Measurements from ENCODE around the gene REPIN1. TPM values are rescaled to one million over a fixed set of nuclear protein-coding genes. Genes with fewer than 3 reads are reported as not detected.

REPIN1 gene
- total RNA-seq, 1 donor from 2014 or later: 144 TPM

DNA sequence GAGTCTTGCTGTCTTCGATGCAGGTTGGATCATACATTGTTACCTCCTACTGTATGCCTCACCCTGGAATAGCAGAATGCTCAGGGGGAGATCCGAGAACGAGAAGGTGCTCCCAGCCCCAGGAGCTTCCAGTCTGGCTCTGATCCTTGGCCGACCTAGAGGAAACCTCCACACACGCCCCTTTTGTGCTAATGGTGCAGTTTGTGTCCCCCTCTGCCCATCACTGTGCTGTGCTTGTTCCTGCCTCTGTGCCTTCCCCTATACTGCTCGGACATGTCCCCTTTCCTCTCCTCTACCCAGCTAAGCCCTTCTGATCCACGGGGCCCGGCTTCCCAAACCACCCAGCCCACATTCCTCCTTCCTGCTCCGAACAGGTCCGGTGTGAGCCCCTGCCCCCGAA lies 43.0 kb downstream of the REPIN1 start:
- no peak for DNase-seq (ENCODE audit: low read depth)
- Histone ChIP-seq H3K27me3 (ENCODE audit: control insufficient read depth, insufficient read depth, low read length) (no peaks in the 10 kb centered on the region), H3K36me3 (ENCODE audit: control insufficient read depth, insufficient read depth, low read length) (no peaks in the 10 kb centered on the region), H3K4me3 (ENCODE audit: low read depth, low read length) (no peak overlapping the region)
- TF ChIP-seq, protein P1, sequence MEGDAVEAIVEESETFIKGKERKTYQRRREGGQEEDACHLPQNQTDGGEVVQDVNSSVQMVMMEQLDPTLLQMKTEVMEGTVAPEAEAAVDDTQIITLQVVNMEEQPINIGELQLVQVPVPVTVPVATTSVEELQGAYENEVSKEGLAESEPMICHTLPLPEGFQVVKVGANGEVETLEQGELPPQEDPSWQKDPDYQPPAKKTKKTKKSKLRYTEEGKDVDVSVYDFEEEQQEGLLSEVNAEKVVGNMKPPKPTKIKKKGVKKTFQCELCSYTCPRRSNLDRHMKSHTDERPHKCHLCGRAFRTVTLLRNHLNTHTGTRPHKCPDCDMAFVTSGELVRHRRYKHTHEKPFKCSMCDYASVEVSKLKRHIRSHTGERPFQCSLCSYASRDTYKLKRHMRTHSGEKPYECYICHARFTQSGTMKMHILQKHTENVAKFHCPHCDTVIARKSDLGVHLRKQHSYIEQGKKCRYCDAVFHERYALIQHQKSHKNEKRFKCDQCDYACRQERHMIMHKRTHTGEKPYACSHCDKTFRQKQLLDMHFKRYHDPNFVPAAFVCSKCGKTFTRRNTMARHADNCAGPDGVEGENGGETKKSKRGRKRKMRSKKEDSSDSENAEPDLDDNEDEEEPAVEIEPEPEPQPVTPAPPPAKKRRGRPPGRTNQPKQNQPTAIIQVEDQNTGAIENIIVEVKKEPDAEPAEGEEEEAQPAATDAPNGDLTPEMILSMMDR (IDR thresholded peaks at IDR 0.05; ENCODE audit: insufficient read depth, low read length, poor library complexity, severe bottlenecking): no peak

DNA sequence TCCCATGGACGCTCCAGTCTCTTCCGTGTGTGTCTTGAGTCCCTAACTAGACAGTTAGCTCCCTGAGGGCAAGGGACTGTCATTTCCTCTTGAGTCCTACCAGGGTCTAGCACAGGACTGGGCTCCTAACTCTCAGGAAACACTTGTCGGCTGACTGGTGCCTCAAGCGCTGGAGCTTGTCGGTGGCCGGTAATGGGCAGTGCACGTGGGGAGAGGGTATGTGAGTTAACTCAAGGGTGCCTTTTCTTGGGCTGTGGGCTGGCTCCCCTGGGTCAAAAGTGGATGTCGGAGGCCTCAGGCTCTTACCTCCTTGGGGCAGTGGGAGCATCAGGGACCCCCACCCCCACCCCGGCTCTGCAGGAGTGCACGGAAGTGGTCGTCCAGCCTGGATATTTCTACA lies 43.4 kb downstream of the REPIN1 start:
- DNase-seq (ENCODE audit: low read depth): no peak
- no peak overlapping the region for H3K4me3 ChIP-seq (ENCODE audit: low read depth, low read length)
- TF ChIP-seq, protein P1 (IDR thresholded peaks at IDR 0.05; ENCODE audit: insufficient read depth, low read length, poor library complexity, severe bottlenecking): no peak
- no peaks in the 10 kb centered on the region for H3K36me3 ChIP-seq (ENCODE audit: control insufficient read depth, insufficient read depth, low read length)
- H3K27me3 ChIP-seq (ENCODE audit: control insufficient read depth, insufficient read depth, low read length): no peaks in the 10 kb centered on the region

DNA sequence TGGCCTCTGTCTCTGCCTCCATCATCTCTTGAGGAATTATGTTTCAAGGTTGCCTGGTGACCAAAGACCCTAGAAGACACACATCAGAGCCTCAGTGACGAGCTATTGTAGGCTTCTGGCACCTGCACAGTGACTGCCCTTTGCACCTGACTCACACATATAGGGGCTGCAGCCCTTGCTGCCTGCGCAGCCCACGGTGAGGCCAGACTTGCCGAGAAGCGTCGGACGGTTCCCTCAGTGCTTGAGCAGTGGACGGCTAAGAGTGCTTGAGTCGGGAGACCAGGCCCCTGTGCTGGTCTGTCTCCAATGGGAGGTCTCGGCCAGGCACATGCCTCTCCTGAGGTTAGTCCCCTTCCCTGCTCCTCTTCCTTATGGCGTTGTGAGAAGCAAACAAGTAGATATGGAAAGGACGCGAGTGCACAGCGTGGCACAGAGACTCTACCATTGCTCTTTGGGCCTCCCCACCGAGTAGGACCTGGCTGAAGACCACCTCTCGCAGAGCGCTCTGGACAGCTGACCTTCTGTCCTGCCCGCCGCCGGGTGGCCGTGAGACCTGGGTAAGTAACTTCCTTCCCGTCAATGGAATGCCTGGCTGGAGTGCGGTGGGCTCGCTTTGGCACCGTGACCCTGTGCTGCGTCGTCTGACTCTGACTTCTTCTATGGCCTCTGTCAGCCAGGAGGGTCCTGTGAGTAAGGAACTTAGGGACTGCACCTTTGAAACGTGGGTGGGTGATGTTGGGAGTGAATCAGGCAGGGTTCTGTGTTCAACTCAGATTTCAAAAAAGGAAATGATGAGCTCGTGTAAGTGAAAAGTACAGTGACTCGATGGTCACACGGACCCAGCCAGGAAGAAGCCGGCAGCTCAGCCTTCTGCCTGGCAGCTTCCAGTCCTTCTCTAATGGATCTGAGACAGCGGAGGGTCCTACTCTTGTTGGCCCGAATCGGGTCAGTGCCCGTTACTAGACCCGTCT lies 44.2 kb downstream of the REPIN1 start:
- TF ChIP-seq, protein P1 (IDR thresholded peaks at IDR 0.05; ENCODE audit: insufficient read depth, low read length, poor library complexity, severe bottlenecking): no peak
- DNase-seq (ENCODE audit: low read depth): no peak
- H3K36me3 ChIP-seq (ENCODE audit: control insufficient read depth, insufficient read depth, low read length): no peaks in the 10 kb centered on the region
- no peak overlapping the region for H3K4me3 ChIP-seq (ENCODE audit: low read depth, low read length)
- H3K27me3 ChIP-seq (ENCODE audit: control insufficient read depth, insufficient read depth, low read length): no peaks in the 10 kb centered on the region

DNA sequence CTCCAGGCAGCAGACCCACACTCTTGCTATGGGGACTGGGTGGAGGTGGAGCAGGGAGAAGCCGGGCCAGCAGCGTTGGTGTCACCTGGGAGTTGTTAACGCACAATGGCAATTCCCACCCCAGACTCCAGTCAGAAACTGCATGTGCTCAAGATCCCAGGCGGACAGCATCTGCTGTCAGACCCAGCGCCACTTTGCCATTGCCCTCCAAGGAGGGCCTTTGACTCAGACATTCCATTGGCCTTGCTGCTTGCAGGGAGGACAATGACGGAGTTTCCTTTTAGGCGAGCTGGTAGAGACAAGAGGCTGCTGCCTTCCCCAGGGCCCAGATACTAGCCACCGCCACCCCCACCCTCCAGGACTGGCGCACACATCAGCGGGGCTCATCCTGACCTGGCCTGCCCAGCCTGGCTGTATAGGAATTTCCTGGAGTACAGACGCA lies 45.0 kb downstream of the REPIN1 start:
- TF ChIP-seq, protein P1 (IDR thresholded peaks at IDR 0.05; ENCODE audit: insufficient read depth, low read length, poor library complexity, severe bottlenecking): no peak
- Histone ChIP-seq H3K4me3 (ENCODE audit: low read depth, low read length) (no peak overlapping the region), H3K27me3 (ENCODE audit: control insufficient read depth, insufficient read depth, low read length) (no peaks in the 10 kb centered on the region), H3K36me3 (ENCODE audit: control insufficient read depth, insufficient read depth, low read length) (no peaks in the 10 kb centered on the region)
- DNase-seq (ENCODE audit: low read depth): no peak

DNA sequence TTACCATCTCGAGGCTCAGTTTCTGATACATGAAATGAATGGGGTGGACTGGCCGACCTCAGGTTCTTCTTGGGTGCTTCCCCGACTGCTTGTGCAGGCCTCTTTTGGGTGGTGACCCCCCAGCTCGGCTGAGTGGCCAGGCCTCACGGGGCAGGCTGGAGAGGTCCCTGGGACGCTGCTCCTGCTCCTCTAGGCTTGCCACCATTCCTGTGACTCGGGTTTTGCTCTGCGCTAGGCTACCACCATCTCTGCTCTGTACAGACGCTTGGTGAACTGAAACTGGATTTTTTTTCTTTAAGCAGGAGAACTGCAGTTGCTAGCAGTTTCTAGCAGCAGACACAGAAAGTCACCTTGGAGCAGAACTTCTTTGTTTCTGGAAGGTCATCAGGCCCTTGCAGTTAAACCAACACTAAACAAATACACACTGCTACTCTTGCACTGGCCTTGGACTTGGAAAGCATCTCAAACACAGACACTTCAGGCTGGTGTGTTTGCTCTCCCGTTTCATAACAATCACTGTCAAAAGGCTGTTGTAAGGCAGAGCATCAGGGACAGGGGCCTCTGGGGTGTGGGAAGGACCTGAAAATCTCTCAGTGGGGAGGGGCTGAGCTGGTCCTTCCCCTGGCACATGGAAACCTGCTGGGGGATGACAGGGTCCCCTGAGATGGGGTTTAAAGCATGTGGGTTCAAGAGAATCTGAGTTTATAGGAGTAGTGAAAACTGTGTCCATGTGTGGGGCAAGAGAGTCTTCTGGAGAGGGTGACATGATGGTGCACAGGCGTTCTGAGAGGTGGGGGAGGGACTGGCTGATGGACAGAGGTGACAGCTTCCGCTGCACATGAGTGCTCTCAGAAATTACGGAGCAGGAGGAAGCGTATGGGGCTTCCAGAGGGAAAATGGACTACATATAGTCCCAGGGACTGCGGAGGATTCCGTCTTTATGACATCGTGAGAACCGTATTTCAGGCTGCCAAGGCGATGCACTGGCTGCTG lies 46.8 kb downstream of the REPIN1 start:
- DNase-seq (ENCODE audit: low read depth): no peak
- no peak overlapping the region for H3K4me3 ChIP-seq (ENCODE audit: low read depth, low read length)
- TF ChIP-seq, protein P1 (IDR thresholded peaks at IDR 0.05; ENCODE audit: insufficient read depth, low read length, poor library complexity, severe bottlenecking): no peak
- no peaks in the 10 kb centered on the region for H3K27me3 ChIP-seq (ENCODE audit: control insufficient read depth, insufficient read depth, low read length)
- H3K36me3 ChIP-seq (ENCODE audit: control insufficient read depth, insufficient read depth, low read length): no peaks in the 10 kb centered on the region
